Measurements from ENCODE around the gene HSPB8.

HSPB8 gene, protein sequence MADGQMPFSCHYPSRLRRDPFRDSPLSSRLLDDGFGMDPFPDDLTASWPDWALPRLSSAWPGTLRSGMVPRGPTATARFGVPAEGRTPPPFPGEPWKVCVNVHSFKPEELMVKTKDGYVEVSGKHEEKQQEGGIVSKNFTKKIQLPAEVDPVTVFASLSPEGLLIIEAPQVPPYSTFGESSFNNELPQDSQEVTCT

DNA sequence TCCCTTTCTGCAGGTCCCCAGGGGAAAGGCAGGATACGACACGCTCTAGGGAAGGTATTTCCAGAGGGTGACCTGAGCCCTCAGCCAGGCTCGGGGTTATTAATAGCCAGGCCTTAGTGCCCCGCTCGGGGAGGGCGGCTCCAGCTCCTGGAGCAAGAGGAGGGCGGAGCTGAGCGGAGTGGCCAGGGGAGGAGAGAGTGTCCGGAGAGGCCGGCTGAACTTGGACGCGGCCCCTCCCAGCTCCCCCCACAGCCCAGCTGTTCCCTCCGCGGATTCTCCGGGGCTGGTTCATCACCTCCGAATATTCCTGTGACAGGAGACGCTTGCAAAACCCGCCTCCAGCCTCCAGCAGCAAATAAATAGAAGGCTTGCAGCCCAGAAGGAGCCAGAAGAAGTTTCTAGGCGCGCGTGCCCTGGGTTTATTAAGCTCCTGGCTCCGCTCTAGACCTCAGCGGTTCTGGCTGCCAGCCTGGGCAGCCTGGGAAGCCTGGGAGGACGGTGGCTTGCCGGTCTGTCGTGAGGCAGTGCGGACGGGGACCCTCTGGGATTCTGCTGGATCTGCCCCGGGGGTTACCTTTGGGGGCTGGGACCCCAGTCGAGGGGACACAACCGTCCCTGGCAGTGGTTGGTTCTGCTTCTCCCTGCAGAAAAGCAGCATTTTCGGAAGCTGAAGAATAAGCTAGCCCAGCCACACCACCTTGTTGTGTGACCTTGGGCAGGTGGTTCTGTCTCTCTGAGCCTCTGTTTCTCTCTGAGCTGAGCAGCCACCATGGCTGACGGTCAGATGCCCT, at the start of gene HSPB8:
Gene HSPB8 (plus strand): TSS at position 388 of the 791 bp plus-strand sequence. CDS start 382 bp downstream, at position 770.
- in situ Hi-C loops (cut with MboI; ENCODE audit: low sequenced_read_pairs): no loop called here

DNA sequence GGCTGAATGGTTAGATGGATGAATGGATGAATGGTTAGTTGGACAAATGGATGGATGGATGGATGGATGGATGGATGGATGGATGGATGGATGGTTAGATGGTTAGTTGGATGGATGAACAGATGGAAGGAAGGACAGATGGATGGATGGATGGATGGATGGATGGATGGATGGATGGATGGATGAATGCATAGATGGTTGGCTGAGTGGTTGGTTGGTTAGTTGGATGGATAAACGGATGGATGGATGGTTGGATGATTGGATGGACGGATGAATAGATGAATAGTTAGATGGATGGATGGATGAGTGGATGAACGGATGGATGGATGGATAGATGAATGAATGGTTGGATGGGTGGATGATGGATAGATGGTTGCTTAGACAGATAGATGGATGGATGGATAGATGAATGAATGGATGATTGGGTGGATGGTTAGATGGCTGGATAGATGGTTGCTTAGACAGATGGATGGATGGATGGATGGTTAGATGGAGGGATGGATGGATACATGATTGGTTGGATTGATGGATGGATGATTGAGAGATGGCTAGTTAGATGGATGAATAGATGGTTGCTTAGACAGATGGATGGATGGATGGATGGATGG, 48.8 kb upstream of the HSPB8 start:
- in situ Hi-C loops (cut with MboI; ENCODE audit: low sequenced_read_pairs): no loop called here

DNA sequence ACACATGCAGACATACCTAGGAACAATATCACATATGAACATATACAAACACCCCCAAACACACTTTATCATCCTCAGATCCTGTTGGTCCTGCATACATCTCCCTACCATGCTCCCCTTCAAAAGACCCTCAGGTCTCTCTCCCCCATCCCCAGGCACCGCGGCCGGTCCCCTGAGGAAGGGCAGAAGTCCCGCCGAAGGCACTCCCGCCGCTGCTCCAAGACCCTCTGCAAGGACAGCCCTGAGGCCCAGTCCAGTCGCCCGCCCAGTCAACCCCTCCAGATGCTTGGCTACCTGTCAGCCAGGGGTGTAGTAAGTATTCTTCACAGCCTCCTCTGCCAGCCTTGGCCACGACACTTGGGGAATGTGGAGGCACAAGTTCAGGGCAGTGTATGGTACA, 48.2 kb upstream of the HSPB8 start:
- in situ Hi-C loops (cut with MboI; ENCODE audit: low sequenced_read_pairs): no loop called here

DNA sequence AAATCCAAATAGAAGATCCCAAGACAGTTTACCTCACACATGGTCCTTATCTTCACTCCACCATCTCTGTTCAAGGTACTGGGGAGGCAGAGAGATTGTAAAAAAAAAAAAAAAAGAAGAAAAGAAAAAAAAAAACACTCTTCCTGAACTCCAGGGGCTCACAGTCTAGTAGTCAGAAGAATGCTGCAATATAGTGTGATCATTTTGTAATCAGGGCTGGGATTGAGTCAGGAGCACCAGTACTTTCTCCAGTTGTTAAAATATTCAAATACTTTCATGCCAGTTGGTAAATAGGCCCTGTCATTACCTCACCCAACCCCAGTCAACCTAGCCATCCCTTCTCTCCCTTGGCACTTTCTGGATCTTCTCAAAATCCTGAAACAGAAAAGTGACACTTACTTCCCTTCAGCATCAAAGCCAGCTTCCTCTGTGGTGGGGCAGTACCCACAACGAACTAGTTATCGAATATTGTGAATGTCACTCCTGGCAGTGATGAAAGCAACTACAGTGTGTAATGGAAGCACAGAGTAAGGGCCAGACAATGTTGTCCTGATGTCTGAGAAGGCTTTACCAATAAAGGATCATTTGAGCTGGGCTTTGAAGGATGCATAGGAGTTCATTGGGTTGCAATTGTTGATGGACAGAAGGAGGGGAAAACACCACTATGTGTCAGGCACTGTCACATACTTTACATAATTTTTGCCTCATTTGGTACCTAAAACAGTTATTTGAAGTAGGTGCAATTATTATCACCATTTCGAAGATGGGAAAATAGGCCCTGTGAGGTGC, 44.3 kb upstream of the HSPB8 start:
- in situ Hi-C loops (cut with MboI; ENCODE audit: low sequenced_read_pairs): no loop called here

DNA sequence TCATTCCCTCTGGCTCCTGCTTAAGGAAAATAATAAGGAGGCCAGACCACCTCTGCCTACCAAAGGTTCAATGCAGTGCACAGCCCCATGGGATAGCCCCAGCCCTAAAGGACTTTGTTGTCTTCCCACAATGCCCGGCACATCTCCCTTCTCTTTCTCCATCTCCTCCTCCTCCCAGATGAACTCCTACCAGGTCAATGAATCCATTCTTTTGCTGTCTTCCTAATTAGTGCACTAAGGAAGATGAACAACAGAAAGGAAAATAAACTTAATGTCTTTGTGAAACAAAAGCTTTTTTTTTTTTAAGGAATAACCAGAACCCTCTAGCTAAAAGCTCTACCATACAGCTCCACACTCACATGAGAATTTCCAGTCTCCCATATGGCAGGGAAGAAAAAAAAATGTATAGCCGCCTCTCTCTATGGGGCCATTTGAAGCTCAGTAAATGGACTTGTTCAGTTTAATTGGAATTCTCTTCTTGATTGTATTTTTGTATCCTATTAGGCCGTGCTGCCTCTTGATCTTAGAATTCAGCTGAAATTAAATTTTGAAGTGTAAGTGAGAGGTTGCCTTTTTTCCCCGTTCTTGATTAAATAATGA, 41.8 kb upstream of the HSPB8 start:
- in situ Hi-C loops (cut with MboI; ENCODE audit: low sequenced_read_pairs): no loop called here

DNA sequence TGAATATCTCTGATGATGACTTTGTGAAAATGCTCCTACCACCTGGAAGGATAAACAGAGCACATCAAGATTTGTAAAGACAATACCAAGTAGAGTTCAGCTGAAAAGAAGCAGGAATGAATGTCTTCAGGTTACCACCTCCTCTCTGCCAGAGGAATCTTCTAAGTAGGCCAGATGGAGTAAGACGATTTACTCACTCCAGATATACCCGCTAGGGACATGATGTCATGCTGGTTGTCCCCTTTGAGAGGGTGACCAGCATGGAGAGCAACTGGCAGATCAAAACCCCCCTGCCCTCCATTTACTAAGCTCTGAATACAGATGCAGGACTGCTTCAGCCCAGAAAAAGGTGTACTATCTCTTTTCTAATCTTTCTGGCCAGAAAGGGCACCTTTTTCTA, 39.3 kb upstream of the HSPB8 start:
- in situ Hi-C loops (cut with MboI; ENCODE audit: low sequenced_read_pairs): no loop called here

DNA sequence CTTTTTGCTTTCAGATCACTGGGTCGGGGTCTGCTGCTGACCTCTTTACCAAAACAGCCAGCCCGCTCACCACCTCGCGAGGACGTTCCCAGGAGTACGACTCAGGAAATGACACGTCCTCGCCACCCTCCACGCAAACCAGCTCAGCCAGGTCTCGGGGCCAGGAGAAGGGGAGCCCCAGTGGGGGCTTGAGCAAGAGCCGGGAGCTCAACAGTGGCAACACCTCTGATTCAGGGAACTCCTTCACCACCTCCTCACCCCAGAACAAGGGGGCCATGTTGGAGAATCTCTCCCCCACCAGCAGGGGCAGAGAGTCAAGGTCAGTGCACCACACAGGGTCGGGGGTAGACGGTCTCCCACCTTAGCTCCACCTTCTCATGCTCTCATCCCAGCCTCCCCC, 33.4 kb upstream of the HSPB8 start:
- in situ Hi-C loops (cut with MboI; ENCODE audit: low sequenced_read_pairs): no loop called here

DNA sequence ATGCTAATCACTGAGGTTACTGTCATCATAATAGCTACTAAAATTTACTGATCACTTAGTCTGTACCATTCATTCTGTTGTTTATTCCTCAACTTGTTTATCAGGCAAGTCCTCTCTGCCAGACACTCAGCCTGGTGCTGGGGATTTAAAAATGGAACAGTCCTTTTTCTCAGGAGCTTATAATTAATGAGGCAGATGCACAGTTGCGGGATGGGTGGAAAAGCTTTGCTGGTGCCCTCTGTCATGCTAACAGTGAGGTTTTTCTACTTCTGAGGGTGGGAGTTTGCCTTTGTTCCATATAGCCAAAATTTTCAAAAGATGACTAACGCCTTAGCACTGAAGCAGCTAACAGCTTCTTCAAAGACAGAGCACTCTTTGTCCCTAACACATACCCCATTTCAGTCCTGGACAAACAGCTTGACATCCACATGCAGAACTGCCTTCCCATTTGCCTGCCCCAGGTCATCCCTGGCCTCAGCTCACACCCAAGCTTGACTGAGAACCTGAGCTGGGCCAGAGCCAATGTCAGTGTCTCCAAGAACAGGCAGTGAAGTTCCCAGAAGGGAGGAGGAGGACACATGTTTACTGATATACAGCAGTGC, 30.8 kb upstream of the HSPB8 start:
- in situ Hi-C loops (cut with MboI; ENCODE audit: low sequenced_read_pairs): no loop called here

DNA sequence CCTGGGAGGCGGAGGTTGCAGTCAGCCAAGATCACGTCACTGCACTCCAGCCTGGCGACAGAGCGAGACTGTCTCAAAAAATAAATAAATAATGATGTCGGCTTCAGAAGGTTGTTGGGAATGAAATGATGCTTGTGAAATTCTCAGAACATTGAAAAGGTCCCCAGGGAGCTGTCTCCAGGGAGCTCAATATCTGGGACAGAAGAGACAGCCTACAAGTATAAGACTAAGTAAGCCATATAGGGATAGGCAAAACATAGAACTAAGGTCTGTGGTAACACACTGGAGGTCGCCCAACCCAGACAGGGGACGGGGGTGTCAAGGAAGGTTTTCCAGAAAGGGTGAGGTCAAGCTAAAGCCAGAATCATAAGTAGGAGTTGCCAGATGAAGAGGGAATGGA, 29.5 kb upstream of the HSPB8 start:
- in situ Hi-C loops (cut with MboI; ENCODE audit: low sequenced_read_pairs): no loop called here

DNA sequence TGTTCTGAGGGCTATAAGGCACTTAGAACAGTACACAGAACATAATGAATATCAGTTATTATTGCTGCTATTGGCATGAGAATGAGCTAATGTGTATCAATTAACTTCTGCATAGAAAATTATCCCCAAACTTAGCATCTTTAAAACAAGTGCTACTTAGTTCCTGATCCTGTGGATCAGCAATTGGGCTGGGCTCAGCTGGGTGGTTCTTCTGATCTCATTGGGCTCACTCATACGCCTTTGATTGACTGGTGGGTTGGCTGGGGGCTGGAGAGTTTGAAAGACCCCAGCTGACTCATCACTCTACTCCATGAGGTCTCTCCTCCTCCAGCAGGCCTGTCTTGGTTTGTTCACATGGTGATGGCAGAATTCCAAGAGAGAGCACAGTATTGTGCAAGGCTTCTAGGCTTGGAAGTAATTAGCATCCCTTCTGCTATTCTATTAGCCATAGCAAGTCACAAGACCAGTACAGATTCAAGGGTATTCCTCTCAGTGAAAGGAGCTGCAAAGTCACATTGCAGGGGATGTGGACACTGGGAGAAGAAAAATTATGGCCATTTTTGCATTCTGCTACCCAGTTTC, 27.2 kb upstream of the HSPB8 start:
- in situ Hi-C loops (cut with MboI; ENCODE audit: low sequenced_read_pairs): no loop called here

DNA sequence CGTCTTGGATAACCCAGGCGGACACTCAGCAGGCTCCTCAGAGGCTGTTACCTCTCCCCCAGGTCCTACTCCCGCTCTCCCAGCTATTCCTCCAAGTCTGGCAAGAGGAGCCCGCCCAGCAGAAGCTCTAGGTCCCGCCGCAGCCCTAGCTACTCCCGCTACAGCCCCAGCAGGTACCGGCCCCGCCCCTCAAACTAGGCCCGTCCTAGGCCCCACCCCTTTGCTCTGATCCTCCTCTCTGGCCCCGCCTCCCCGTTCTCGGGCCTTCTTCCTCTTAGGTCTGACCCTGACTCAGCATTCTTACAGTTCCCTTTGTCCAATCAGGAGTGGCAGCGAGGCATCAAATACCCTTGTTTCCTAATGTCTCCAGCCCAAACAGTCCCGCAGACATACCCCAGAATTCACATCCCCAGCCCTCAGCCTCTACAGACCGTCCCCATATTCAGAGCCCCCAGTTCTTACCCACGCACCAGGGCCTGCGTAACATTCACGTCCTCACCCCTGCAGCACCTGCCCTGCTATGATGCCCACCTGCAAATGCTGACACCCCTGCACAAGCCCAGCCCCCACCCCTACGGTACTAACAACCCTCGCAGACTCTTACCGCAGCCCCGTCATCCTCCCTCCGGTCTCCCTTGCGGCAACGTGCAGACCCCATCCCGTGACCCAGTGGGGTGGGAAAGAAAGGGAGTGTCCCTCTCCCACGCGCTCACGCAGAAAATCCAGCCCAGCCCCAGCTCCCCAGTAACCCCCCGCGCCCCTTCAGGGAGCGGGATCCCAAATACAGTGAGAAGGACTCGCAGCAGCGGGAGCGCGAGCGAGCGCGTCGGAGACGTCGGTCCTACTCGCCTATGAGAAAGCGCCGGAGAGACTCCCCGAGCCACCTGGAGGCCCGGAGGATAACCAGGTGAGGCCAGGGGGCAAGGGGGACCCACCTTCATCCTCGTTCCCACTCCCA, 25.0 kb upstream of the HSPB8 start:
- in situ Hi-C loops (cut with MboI; ENCODE audit: low sequenced_read_pairs): no loop called here

DNA sequence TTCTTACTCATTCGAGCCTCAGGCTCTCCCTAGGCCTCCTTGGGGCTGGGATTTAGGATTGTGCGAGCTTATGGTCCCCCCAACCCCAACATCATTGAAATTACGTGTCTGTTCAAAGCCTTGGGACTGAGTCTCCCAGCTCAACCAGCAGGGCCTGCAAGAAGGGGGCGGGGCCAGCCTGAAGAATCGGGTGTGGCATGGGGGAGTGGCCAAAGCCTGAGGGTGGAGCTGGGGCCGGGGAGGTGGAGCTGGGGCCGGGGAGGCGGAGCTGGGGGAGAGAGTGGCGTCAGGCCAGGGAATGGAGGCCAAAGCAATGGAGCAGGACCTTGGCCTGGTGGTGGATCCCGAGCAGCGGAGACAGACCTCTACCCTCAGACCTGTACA, 24.3 kb upstream of the HSPB8 start:
- in situ Hi-C loops (cut with MboI; ENCODE audit: low sequenced_read_pairs): no loop called here

DNA sequence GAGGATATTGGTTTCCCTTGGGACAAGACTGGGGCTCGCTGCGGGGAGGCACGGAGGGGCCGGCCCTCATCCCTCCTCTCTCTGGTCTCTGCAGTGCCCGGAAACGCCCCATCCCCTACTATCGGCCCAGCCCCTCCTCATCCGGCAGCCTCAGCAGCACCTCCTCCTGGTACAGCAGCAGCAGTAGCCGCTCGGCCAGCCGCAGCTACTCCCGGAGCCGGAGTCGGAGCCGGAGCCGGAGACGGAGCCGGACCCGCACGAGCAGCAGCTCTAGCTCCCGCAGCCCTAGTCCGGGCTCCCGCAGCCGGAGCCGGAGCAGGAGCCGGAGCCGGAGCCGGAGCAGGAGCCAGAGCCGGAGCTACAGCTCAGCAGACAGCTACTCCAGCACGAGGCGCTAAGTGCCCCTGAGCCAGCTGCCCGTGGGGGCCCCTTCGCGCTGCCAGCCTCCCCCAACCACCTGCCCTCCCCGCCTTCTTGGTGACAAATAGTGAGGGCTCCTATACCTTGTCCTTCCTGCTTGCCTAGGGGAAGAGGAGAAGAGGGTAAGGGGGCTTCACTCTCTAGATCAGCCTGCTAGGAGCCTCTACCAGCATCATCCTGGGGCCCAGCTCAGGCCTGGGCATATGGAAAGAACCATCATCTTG, 22.2 kb upstream of the HSPB8 start:
- in situ Hi-C loops (cut with MboI; ENCODE audit: low sequenced_read_pairs): no loop called here

DNA sequence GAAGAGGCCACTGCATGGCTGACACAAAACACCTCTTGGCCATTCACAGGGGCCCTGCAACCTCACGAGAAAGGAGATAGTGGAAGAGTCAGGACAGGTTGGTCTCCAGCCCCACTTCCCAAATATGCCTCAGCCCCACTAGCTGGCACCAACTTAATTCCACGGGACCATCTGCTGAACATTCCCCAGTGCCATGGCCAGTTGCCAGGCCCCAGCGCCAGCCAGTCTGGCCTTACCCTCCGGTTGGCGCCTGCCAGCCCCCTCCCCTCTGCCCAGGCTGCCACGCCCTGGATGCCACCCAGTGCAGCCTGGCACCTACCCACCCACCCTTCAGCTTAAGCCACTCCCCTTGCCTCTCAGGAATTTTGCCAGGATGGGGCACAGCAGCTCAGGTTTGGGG, 21.2 kb upstream of the HSPB8 start:
- in situ Hi-C loops (cut with MboI; ENCODE audit: low sequenced_read_pairs): no loop called here

DNA sequence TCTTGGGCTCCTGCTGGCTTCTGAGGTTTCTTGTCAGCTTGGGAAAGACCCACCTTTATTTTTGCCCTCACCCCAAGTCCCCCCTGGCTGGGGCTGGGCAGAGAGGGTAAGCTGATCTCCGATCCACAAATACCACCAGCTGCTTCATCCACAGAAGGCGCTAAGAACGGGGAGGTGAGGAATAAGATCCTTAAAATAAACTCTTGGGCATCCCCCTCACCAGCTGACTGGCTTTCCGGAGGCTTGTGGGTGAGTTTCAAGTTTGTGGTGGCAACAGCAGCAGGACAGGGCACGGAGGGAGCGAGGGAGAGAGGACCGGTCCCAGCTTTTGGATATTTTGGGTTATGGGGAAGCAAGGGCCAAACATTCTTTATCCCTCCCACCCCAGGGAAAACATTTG, 20.8 kb upstream of the HSPB8 start:
- in situ Hi-C loops (cut with MboI; ENCODE audit: low sequenced_read_pairs): no loop called here

DNA sequence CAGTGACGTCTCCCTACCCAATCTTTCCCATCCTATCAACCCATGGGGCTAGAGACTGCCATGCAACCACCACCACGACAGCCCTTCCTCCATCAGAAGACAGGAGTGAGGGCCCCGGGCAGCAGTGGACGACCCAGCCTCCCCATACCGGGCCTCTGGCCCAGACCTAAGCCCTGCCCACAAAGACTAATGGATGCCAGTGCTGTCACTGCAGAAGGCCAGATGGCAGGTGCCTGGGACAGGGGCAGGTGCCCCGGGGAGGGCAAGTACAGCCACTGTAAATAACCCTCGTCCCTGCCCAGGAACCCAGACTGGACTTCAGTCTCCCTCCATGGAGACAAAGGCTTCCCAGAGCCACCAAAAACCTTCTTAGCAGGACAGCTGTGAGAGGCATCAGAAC, 20.3 kb upstream of the HSPB8 start:
- in situ Hi-C loops (cut with MboI; ENCODE audit: low sequenced_read_pairs): no loop called here

DNA sequence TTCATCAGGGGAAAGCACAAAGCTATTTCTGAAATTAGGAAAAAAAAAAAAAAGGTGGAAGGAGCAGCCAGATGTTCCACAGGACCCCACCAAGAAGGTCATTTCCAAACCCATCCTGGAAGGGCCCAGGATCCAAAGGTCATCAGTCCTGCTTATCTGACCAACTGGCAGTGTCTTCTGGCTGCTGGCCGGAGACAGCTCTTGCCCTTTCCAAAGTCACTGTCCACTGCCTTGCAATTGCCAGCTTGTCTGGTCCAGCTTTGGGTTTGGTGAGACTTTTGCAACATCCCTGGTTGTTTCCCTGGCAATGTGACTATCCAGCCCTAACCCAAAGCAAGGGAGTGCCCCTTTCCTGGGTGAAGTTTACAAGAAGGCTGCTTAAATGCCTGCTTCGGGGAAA, 18.9 kb upstream of the HSPB8 start:
- in situ Hi-C loops (cut with MboI; ENCODE audit: low sequenced_read_pairs): no loop called here

DNA sequence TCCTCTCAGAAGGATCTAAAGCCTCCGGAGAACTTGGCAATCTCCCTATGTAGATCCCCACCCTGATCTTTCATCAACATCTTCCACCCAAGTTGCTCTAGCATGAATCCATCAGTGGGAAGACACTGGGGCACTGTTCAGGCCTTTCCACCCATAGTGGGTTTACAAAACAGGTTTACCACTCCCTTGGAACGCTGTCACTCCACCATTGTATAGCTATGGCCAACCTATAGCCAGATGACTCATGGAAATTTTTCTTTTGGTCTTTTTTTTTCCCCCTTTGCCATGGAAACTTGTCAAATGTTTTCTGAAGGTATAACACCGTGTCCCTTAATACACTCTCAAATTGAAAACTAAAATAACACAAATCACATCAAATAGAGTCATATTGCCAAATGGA, 10.8 kb upstream of the HSPB8 start:
- in situ Hi-C loops (cut with MboI; ENCODE audit: low sequenced_read_pairs): no loop called here

DNA sequence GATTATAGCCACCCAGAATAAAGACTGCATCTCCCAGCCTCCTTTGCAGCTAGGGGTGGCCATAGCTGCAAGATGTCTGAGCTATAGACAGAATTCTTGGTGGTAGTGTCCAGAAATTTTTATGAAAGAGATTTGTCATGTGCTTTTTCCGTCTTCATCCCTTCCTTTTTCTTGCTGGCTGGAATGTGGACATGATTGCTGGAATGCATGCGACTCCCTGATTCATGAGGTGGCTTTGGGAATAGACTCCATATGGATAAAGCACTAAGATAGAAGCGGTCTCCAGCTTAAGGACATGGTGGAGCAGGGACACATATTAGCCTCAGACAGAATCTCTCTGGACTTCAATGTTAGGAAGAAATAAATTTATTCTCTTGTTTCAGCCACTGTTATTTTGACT, 10.0 kb upstream of the HSPB8 start:
- in situ Hi-C loops (cut with MboI; ENCODE audit: low sequenced_read_pairs): no loop called here

Data from hTERT RPE-1 (cell line).